GM12878 (cell line): Measurements from ENCODE around the gene HTT-AS. TPM values are rescaled to one million over a fixed set of nuclear protein-coding genes. Genes with fewer than 3 reads are reported as not detected.

Experiments
- ATAC-seq: fragments of 200-7000 bp; cut with Tn5 transposase; 3 replicates; pipeline ENCODE4 v1.9.1; 2020; ENCODE audit warnings: mild to moderate bottlenecking, moderate library complexity
- BruUV-seq: library from RNA; stranded (reverse); fragments of 400-500 nt; replicated peaks from 2 replicates; lab custom pipeline; 2021; lab: Mats Ljungman, UMichigan
- CTCF ChIA-PET: fragments of 300-600 bp; sonication (Branson Sonifier 250); formaldehyde crosslinking; extraction: SDS; loops from one replicate; lab custom pipeline; 2021; ENCODE audit warnings: inconsistent platforms; lab: Yijun Ruan, JAX
- POLR2A ChIA-PET: fragments of 350-600 bp; formaldehyde crosslinking; extraction: SDS; loops from one replicate; lab custom pipeline; 2021; ENCODE audit warnings: inconsistent platforms; lab: Charles Lee
- RAD21 ChIA-PET: fragments of 300-600 bp; sonication (Branson Sonifier 250); formaldehyde crosslinking; loops from one replicate; lab custom pipeline; 2023; ENCODE audit warnings: antibody characterized with exemption; ENCODE audit not compliant: unreplicated experiment; lab: Charles Lee
- SMC1A ChIA-PET: fragments of 300-600 bp; sonication (Branson Sonifier 250); formaldehyde crosslinking; loops from one replicate; lab custom pipeline; 2023; ENCODE audit not compliant: unreplicated experiment, uncharacterized antibody; lab: Charles Lee
- DNase-seq: peaks from one replicate; pipeline ENCODE4 v3.0.0-alpha.2; 2011; ENCODE audit warnings: low read depth, low spot score
- FAIRE-seq: peaks from 3 replicates; lab custom pipeline; 2011; peaks lifted over from hg19 to GRCh38; lab: Jason Lieb, UNC
- H2AFZ ChIP-seq: 2 replicates; pipeline ENCODE4 v1.6.0; 2011; ENCODE audit warnings: low read depth, low read length, control low read depth; ENCODE audit not compliant: control insufficient read depth
- H3K27ac ChIP-seq: 2 replicates; pipeline ENCODE4 v1.5.1; 2011; ENCODE audit warnings: control low read depth; ENCODE audit not compliant: control insufficient read depth, insufficient read depth
- H3K27me3 ChIP-seq, 2 experiments: replicated peaks in 1 of 2; 2 replicates each; pipeline versions ENCODE4 v1.6.0 to v1.6.1; 2011; ENCODE audit warnings: low read length in 1 of 2; ENCODE audit not compliant: control insufficient read depth in 2 of 2, insufficient read depth in 2 of 2
- H3K36me3 ChIP-seq, 2 experiments: 2 replicates each; pipeline ENCODE4 v1.5.1; 2011; ENCODE audit warnings: low read length in 1 of 2; ENCODE audit not compliant: control insufficient read depth in 2 of 2, insufficient read depth in 2 of 2
- H3K4me1 ChIP-seq: 2 replicates; pipeline ENCODE4 v1.6.1; 2011; ENCODE audit warnings: mild to moderate bottlenecking, low read length, moderate library complexity, mixed read lengths; ENCODE audit not compliant: control insufficient read depth, insufficient read depth
- H3K4me2 ChIP-seq: 2 replicates; pipeline ENCODE4 v1.6.0; 2011; ENCODE audit warnings: control low read depth; ENCODE audit not compliant: control insufficient read depth, insufficient read depth
- H3K4me3 ChIP-seq: fragments of 200-600 bp; sonication (generic); 2 replicates; pipeline ENCODE4 v1.5.1; 2016
- H3K79me2 ChIP-seq: 2 replicates; pipeline ENCODE4 v1.6.0; 2011; ENCODE audit warnings: low read length; ENCODE audit not compliant: control insufficient read depth, insufficient read depth
- H3K9ac ChIP-seq: 2 replicates; pipeline ENCODE4 v1.8.0; 2011; ENCODE audit warnings: low read length, control low read depth, mixed read lengths; ENCODE audit not compliant: control insufficient read depth, insufficient read depth
- H3K9me3 ChIP-seq: replicated peaks from 3 replicates; pipeline ENCODE4 v1.5.1; 2011; ENCODE audit warnings: mild to moderate bottlenecking, low read length; ENCODE audit not compliant: control insufficient read depth, insufficient read depth
- H4K20me1 ChIP-seq: 2 replicates; pipeline ENCODE4 v1.6.0; 2011; ENCODE audit not compliant: control insufficient read depth, insufficient read depth
- ATF3 ChIP-seq: IDR thresholded peaks from 2 replicates; pipeline ENCODE4 v1.6.1; 2011; ENCODE audit warnings: low read depth, mild to moderate bottlenecking, low read length, moderate library complexity, borderline replicate concordance; ENCODE audit errors: extremely low read depth
- BACH1 ChIP-seq: fragments of 450-650 bp; IDR thresholded peaks from 2 replicates; pipeline ENCODE4 v1.6.1; 2017; ENCODE audit warnings: mild to moderate bottlenecking, borderline replicate concordance
- HDAC2 ChIP-seq: fragments of 200-600 bp; sonication (generic); IDR thresholded peaks from 2 replicates; pipeline ENCODE4 v1.6.1; 2017
- HDAC6 ChIP-seq: fragments of 200-600 bp; sonication (generic); IDR thresholded peaks from one replicate; pipeline ENCODE4 v1.8.0; 2017; ENCODE audit warnings: antibody characterized with exemption; ENCODE audit not compliant: unreplicated experiment
- IRF3 ChIP-seq: fragments of 450-650 bp; IDR thresholded peaks from 2 replicates; pipeline ENCODE4 v1.6.1; 2014; ENCODE audit warnings: mild to moderate bottlenecking
- PAX8 ChIP-seq: fragments of 450-650 bp; IDR thresholded peaks from 2 replicates; pipeline ENCODE4 v1.6.1; 2017; ENCODE audit warnings: mild to moderate bottlenecking, moderate library complexity
- PML ChIP-seq: IDR thresholded peaks from 2 replicates; pipeline ENCODE4 v1.6.1; 2012; ENCODE audit warnings: low read length, inconsistent platforms
- POLR2AphosphoS2 ChIP-seq: IDR thresholded peaks from 2 replicates; pipeline ENCODE4 v1.6.1; 2011; ENCODE audit warnings: low read depth, mild to moderate bottlenecking, low read length, improper control_type of control experiment, moderate library complexity
- RAD51 ChIP-seq: fragments of 450-650 bp; IDR thresholded peaks from 2 replicates; pipeline ENCODE4 v1.6.1; 2016; ENCODE audit warnings: moderate library complexity, mild to moderate bottlenecking, inconsistent platforms
- RCOR1 ChIP-seq: conservative IDR thresholded peaks from 2 replicates; pipeline ENCODE4 v1.6.1; 2012; ENCODE audit warnings: low read depth, low read length, improper control_type of control experiment
- RELB ChIP-seq: fragments of 450-650 bp; IDR thresholded peaks from 2 replicates; pipeline ENCODE4 v1.6.1; 2017; ENCODE audit warnings: low read depth, mild to moderate bottlenecking, moderate library complexity
- SIX5 ChIP-seq: IDR thresholded peaks from 2 replicates; pipeline ENCODE4 v1.6.1; 2011; ENCODE audit warnings: mild to moderate bottlenecking, low read depth, low read length, moderate library complexity; ENCODE audit not compliant: severe bottlenecking
- SMAD1 ChIP-seq: fragments of 450-650 bp; IDR thresholded peaks from 2 replicates; pipeline ENCODE4 v1.6.1; 2018; ENCODE audit warnings: mild to moderate bottlenecking, low read depth; ENCODE audit not compliant: partially characterized antibody
- SMC3 ChIP-seq: IDR thresholded peaks from 2 replicates; pipeline ENCODE4 v1.6.1; 2011; ENCODE audit warnings: low read length, improper control_type of control experiment, borderline replicate concordance
- STAT3 ChIP-seq: IDR thresholded peaks from 2 replicates; pipeline ENCODE4 v1.6.1; 2011; ENCODE audit warnings: low read depth, low read length, improper control_type of control experiment
- USF2 ChIP-seq: IDR thresholded peaks from 2 replicates; pipeline ENCODE4 v1.6.1; 2011; ENCODE audit warnings: low read depth, low read length, improper control_type of control experiment, borderline replicate concordance
- YBX1 ChIP-seq: fragments of 450-650 bp; IDR thresholded peaks from 2 replicates; pipeline ENCODE4 v1.6.1; 2016; ENCODE audit warnings: antibody characterized with exemption
- WGBS: methylation state at CpG from one replicate; pipeline ENCODE4 v1.1.6; 2016; ENCODE audit warnings: low lambda C conversion rate; ENCODE audit not compliant: insufficient replicate concordance, insufficient coverage; ENCODE audit errors: missing lambda C conversion rate; 5-methylcytosine and 5-hydroxymethylcytosine counted together
- in situ Hi-C: fragments of 300-500 bp; cut with MboI; formaldehyde crosslinking; loops from 9 replicates; pipeline ENCODE4 v1.14.3; 2018; ENCODE audit warnings: mixed read lengths
- intact Hi-C: fragments of 100-400 bp; cut with micrococcal nuclease; formaldehyde crosslinking; loops from one replicate; pipeline ENCODE4 v1.14.2; 2022; ENCODE audit not compliant: unreplicated experiment
- polyA plus RNA-seq, 11 experiments: library from polyadenylated mRNA; depleted of rRNA in 4 of 11; unstranded in 6 of 11; stranded (reverse) in 5 of 11; fragments of >200 nt; fragmentation: Nextera tagmentation in 4 of 11; fragmentation: Illumina TruSeq in 1 of 11; extraction: Ambion mirVana in 4 of 11; extraction: Trizol in 1 of 11; gene quantifications; 1 replicate in 1 of 11; 2 replicates in 10 of 11; pipeline versions ENCODE4 v1.2.1 to v1.2.3, GENCODE V29; 2011 to 2016; ENCODE audit warnings: inconsistent platforms in 2 of 11, missing spikeins in 2 of 11, low read depth in 1 of 11
- total RNA-seq, 4 experiments: library from RNA; depleted of rRNA in 3 of 4; stranded (reverse); fragments of >200 nt in 3 of 4; fragmentation: Illumina TruSeq in 1 of 4; extraction: Trizol in 1 of 4; gene quantifications; 2 replicates each; pipeline versions ENCODE4 v1.2.1 to v1.2.3, GENCODE V29; 2013 to 2021

The HTT-AS gene
- total and polyA plus RNA-seq, 10 of the 15 experiments (the other 5 are each of a cell fraction or from before 2014, with no cell fraction given), result not detected

GRCh38 chr4:3044870-3045819 is 29.2 kb downstream of the HTT-AS start:
- Histone ChIP-seq H3K4me3 (no peak overlapping the region), H2AFZ (peak overlapping the region; percentile 31)
- POLR2A ChIA-PET, result interaction anchor here (0.8 to 1.6 kb wide), 3 partner anchors 33 to 265 kb away, joined by 5 to 6 read pairs (median 6); no protein-coding TSS in a partner anchor
- TF ChIP-seq IRF3 (no peak), SMAD1 (no peak), ATF3 (peak; percentile 31; the same call in 1 of the 2 replicates), PML (no peak), STAT3 (no peak), BACH1 (no peak), HDAC6 (no peak), HDAC2 (no peak), SMC3 (no peak), RELB (no peak), POLR2AphosphoS2 (no peak), RCOR1 (no peak), USF2 (peak; percentile 18; the same call in 1 of the 2 replicates), RAD51 (peak; percentile 90), PAX8 (no peak), YBX1 (no peak), SIX5 (no peak)

More at GRCh38 chr4:3044870-3045819, 29.2 kb downstream of the HTT-AS start:
- Histone ChIP-seq H3K9ac (no peak overlapping the region), H3K79me2 (peaks cover 12% of the 10 kb centered on the region), H3K4me1 (peaks cover 59% of the 10 kb centered on the region), H3K36me3 (no peaks in the 10 kb centered on the region; a peak in 1 of 4 replicates), H3K27me3 (no peaks in the 10 kb centered on the region), H3K27ac (peak overlapping the region; percentile 70), H3K4me2 (peak overlapping the region; percentile 50), H3K9me3 (peaks cover 8% of the 10 kb centered on the region), H4K20me1 (no peaks in the 10 kb centered on the region)
- RAD21 ChIA-PET, result interaction anchor here (1.0 to 2.4 kb wide), 6 partner anchors 7 to 299 kb away, joined by 3 to 7 read pairs (median 4); no protein-coding TSS in a partner anchor
- intact Hi-C loops (loop anchor here (10.0 kb wide), 1 partner anchor 280 kb away; no protein-coding TSS in a partner anchor), in situ Hi-C loops (loop anchor here (5.0 kb wide), 1 partner anchor 37 kb away; no protein-coding TSS in a partner anchor)
- CTCF ChIA-PET, result interaction anchor here (0.7 to 1.9 kb wide), 7 partner anchors 10 to 301 kb away, joined by 3 to 5 read pairs (median 3); no protein-coding TSS in a partner anchor
- ATAC-seq (peak; percentile 11), DNase-seq (no peak), FAIRE-seq (no peak)
- no TSS peak for BruUV-seq
- SMC1A ChIA-PET, result interaction anchor here (1.2 to 3.7 kb wide), 2 partner anchors 34 to 51 kb away, joined by 4 to 11 read pairs; no protein-coding TSS in a partner anchor
- 52% methylated on average over 22 of the region's 22 CpGs for WGBS
